Jurkat, Clone E6-1 (cell line): ENCODE measurements around the gene MAL.

Source experiments
- DNase-seq: peaks from one replicate; pipeline ENCODE4 v3.0.0-alpha.2; 2011; ENCODE audit warnings: low read depth, low spot score
- H3K4me3 ChIP-seq: 2 replicates; pipeline ENCODE4 v1.5.1; 2011; ENCODE audit warnings: mild to moderate bottlenecking, low read length, control low read depth, moderate library complexity

MAL gene

DNA sequence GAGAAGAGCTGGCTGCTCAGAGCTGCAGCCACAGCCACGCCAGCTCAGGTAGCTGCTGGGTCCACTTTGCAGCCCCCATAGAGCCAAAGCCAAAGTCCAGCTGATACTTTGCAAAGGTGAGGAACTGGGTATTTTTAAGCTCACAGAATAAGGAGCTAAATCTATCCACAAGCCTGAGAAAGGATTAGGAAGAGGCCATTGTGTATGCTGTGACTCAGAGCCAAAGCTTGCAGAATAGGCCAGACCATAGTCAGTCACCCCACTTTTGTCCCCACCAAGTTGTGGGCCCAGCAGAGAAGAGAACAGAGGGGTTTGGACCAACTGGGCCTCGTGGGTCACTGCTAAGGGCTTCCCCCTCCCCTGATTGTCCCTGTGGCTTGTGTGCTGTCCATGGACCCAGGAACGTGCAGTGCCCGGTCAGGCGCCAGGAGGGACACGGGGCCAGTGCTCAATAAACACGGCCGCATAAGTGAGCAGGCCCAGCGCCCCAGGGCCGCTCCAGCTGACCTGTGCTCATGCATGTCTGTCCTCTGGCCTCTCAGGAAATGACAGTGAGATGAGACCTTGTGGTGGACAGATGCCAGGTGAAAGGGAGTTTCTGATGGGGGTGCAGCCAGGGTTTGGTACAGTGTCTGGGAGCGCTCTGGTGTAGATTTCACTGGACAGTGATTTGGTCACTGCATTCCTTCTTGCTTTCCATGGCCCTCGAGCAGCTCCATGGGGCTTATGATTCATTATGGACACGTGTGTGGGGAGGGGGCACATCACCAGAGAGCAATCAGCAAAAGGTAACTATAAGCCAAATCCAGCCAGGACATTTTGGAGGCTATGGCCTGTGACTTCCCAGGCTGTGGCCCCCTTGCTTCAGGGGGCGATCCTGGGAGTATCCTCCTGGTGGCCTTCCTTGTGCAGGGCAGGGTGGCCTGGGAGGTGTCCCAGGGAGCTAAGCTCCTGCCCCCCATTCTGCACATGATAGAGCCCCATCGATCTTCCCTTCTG, 31.3 kb downstream of the MAL start:
- H3K4me3 ChIP-seq = no peak overlapping the region
- DNase-seq = no peak

DNA sequence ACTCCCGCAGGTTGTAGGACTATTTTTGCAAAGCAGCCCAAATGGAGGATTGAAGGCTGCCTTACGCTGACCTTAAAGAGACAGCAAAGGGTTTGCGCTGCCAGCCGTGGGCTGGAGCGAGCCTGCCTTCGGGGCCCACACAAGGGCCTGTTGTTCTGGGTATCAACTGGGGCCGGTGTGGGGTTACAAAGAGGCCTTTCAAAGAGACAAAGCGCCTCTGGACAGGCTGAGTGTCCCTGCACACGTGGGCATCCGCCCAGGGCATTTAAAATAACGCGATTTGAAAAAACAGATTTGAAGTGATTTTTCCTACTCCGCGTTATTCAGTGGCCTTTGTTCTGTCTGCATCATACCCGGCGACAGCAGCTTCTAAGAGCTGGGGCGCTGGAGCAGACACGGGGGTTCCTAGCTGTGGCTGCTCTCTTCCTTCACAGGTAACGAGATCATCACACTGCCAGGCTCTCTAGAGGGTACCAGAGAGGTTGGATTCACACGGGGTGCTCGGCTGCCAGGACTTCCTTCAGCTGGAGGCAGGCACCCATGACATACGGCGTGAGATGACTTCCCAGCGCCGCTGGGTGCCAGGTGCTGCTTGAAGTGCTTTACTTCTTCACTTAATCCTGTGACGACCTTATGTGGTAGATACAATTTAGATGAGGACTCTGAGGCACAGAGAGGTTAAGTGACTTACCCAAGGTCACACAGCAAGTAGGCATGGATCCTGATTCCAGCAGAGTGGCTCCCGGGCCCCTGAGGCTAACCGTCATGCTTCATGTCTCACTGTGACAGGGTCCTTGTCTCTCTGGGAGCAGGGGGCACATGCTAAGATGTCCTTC, 32.2 kb downstream of the MAL start:
- no peak for DNase-seq
- no peak overlapping the region for H3K4me3 ChIP-seq

- no peak for DNase-seq
These were observed 33.0 kb downstream of the MAL start for GRCh38 chr2:95058466-95058988.

DNA sequence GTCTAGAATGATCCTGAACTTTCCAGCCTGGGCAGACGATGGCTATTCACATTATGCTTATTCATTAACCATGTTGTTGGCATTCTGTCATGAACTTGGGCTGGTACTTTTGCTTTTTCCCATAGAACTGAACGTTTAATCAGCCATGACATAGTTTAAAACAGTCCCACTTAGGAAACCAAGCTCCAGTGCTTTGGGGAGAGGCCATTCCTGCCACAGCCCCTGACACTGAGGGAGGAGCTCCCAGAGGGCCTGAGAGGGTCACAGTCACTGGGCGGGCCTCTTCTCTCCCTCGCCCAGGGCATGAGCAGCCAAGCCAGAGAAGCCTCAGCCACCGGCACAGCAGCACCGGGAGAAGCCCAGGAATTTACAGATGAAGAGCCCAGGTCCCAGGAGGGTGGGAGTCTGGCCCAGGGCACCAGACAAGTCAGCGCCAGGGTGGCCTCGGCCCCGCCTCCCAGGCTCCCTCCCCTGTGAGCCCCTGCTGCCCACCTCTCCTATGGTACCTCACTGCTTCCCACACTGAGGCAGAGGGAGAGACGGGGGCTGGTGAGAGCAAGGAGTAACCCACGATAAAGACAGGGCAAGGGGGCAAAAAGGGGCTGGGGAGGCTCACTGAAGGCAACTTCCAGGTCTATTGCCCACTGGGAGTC, 33.6 kb downstream of the MAL start:
- no peak overlapping the region for H3K4me3 ChIP-seq
- no peak for DNase-seq

More at GRCh38 chr2:95058466-95058988, 33.0 kb downstream of the MAL start:
- H3K4me3 ChIP-seq = no peak overlapping the region

DNA sequence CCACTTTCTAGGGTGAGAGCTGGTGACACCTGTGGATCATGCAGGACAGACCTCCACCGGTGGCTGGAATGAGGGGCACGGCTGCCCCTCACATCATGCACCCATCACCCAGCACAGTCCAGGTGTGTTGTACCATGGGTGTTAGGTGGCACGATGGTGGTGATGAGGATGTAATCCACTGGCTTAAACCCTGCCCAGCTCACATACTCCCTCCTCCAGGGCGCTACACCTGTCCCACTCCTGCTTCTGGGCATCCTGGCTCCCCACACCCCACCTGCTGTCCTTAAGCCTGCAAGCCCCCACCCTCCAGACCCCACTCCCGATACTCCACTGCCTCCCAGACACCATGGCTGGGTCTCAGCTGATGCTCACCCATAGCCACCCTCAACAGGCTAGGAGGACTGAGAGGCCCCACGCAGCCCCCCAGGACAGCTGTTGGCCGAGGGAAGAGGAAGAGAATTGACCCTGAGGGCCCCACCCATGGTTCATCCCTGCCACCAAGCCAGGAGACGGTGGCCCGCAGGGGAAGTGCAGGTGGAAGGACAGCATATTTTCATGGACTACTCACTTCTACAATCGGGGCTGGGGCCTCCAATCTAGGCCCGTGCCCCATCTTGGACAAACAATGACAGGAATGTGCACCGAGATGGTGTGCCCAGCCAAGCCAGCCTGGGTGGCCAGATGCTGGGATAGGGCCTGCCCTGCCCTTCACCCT, 34.3 kb downstream of the MAL start:
- DNase-seq = no peak
- no peak overlapping the region for H3K4me3 ChIP-seq

DNA sequence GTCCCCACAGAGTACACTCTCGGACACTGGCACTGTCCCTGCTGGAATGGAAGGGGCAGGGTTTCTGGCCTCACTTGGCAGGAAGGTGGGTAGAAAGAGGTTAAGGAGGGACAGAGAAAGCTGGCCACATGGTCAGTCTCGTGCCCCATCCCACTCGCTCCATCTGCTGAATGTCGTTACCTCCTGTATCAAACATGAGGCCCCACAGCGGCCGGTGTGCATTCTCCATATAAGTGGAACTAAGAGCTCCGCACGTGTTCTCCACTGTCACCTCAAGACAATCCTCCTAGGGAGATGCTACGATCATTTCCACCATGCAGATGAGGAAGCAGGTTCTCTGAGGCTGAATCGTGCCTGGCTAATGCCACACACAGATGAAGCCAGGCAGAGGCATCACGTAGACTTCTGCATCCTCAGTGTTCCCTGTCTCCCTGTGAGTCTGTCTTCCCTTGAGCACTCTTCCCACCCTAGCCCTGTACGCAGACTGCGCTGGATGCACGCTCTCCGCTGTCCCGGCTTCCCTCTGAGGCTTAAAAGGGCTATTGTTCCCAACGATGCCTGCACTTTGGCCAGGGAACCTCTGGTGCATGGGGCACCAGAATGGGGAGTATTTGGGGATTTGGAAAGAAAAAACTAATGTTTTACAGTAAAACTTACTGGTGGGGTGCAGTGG, 35.1 kb downstream of the MAL start:
- H3K4me3 ChIP-seq = no peak overlapping the region
- DNase-seq = no peak

GRCh38 chr2:95061119-95061512, 35.6 kb downstream of the MAL start:
- H3K4me3 ChIP-seq = no peak overlapping the region
- no peak for DNase-seq

GRCh38 chr2:95061601-95062183, 36.2 kb downstream of the MAL start:
- DNase-seq = no peak
- no peak overlapping the region for H3K4me3 ChIP-seq

- H3K4me3 ChIP-seq = no peak overlapping the region
- DNase-seq = no peak
These were observed 37.0 kb downstream of the MAL start for GRCh38 chr2:95062242-95063085.

DNA sequence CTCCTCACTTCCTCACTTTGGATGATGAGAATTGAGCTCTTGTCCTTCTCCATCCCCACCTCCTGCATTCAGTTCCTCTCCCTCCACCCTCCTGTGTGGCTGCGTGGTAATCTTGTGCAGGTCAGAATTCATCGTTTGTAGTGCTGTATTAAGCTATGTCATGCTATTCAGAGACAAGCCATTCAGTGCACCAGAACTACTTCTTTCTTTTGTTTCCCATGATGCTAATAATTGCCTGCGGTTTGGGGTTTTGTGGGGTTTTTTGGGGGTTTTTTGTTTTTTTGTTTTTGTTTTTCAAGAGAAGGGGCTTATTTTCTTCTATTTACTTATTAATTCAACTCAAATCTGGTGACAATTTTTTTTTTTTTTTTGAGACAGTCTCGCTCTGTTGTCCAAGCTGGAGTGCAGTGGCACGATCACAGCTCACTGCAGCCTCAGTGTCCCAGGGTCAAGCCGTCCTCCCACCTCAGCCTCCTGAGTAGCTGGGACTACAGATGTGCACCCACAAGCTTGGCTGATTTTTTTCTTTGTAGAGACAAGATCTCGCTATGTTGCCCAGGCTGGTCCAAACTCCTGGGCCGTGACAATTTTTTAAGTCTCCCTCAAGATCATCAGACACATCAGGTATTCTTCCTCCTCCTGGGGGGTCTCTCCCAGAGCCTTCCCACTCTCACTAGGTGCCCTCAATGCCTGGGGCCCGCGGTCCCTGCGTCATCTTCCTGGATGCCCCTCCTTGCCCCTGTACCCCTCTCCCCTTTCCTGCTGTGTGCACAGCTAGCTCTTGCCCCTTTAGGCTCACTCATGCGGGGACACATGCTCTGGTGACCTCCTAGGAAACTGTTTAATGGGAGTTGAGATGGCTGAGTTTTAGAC, 37.8 kb downstream of the MAL start:
- no peak for DNase-seq
- H3K4me3 ChIP-seq = no peak overlapping the region

- no peak overlapping the region for H3K4me3 ChIP-seq
- no peak for DNase-seq
These were observed 42.7 kb downstream of the MAL start for GRCh38 chr2:95068256-95068655.

DNA sequence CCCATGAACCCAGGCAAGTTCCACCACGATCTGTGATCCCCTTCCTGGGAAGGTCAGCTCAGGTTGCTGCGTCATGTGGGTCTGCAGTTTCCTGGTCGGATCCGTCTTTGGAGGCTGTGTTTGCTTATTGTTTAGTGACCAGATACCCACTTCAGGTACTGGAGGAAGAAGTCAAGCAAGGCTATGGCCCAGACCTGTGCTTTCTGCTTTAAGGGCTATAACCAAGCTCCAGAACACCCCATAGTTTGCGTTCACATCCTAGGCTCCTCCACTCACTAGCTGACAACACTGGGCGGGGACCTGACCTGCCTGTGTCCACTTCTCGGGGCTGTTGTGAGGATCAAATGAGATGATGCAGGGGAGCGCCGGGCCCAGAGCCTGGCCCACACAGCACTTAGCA, 44.0 kb downstream of the MAL start:
- DNase-seq = no peak
- H3K4me3 ChIP-seq = no peak overlapping the region

GRCh38 chr2:95071856-95072255, 46.3 kb downstream of the MAL start:
- no peak overlapping the region for H3K4me3 ChIP-seq
- no peak for DNase-seq

DNA sequence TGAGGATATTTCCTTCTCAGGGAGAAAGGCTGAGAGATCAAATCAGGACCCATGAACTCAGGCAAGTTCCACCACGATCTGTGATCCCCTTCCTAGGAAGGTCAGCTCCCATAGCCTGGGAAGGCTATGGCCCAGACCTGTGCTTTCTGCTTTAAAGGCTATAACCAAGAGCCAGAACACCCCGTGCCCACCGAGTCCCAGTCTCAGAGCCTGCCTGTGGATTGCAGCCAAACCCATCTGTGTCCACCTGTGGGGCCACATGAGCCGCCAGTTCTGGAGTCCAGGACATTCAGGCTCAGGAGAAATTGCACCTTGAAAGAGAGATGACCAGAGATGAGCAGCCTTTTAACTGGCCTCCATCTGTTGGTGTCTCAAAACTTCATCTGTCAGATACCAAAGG, 46.9 kb downstream of the MAL start:
- no peak for DNase-seq
- H3K4me3 ChIP-seq = no peak overlapping the region

GRCh38 chr2:95073856-95074662, 48.6 kb downstream of the MAL start:
- peak overlapping the region; percentile 54 for H3K4me3 ChIP-seq
- DNase-seq = no peak
